ENCODE data around the gene ZC3H7A.
"Not testable (repeated sequence)": the region's sequence is repeated elsewhere in the genome, so short reads cannot be mapped to it uniquely, and the experiment has no call there.

Gene ZC3H7A

DNA sequence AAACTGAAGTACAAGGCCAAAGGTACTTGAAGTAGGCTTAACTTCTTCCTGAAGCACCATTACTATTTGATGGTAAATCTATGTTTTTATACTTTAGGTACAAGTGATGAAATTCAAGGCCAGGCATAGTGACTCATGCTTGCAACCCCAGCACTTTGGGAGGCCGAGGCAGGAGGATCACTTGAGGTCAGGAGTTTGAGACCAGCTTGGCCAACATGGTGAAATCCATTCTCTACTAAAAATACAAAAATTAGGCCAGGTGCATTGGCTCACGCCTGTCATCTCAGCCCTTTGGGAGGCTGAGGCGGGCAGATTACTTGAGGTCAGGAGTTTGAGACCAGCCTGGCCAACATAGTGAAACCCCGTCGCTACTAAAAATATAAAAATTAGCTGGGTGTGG lies 26.6 kb upstream of the ZC3H7A start:
- H3K27ac Mint-ChIP-seq; H3K4me3 Mint-ChIP-seq; H3K4me1 Mint-ChIP-seq (ENCODE audit: low read depth); H3K27me3 Mint-ChIP-seq (ENCODE audit: low read depth); H3K36me3 Mint-ChIP-seq (ENCODE audit: low read depth); H3K9me3 Mint-ChIP-seq: not testable (repeated sequence)

GRCh38 chr16:11819798-11820197 lies 22.7 kb upstream of the ZC3H7A start:
- Mint-ChIP-seq H3K27me3 (ENCODE audit: low read depth) (no peaks in the 10 kb centered on the region), H3K9me3 (no peaks in the 10 kb centered on the region), H3K4me1 (ENCODE audit: low read depth) (no peaks in the 10 kb centered on the region), H3K4me3 (no peak overlapping the region), H3K36me3 (ENCODE audit: low read depth) (no peaks in the 10 kb centered on the region), H3K27ac (no peak overlapping the region)

- not testable (repeated sequence) for H3K27ac Mint-ChIP-seq; H3K27me3 Mint-ChIP-seq (ENCODE audit: low read depth); H3K36me3 Mint-ChIP-seq (ENCODE audit: low read depth); H3K9me3 Mint-ChIP-seq; H3K4me1 Mint-ChIP-seq (ENCODE audit: low read depth); H3K4me3 Mint-ChIP-seq
These were observed 21.9 kb upstream of the ZC3H7A start for GRCh38 chr16:11818970-11819369.

DNA sequence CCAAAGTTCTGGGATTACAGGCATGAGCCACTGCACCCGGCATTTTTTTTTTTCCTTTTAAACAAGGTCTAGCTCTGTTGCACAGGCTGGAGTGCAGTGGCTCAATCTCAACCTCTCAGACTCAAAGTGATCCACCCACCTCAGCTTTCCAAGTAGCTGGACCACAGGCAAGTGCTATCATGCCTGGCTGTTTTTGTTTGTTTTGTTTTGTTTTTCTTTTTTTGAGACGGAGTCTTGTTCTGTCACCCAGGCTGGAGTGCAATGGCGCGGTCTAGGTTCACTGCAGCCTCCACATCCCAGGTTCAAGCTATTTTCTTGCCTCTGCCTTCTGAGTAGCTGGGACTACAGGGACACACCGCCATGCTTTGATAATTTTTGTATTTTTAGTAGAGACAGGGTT lies 19.1 kb upstream of the ZC3H7A start:
- Mint-ChIP-seq H3K27me3 (ENCODE audit: low read depth) (no peaks in the 10 kb centered on the region), H3K9me3 (no peaks in the 10 kb centered on the region), H3K4me3 (no peak overlapping the region), H3K36me3 (ENCODE audit: low read depth) (no peaks in the 10 kb centered on the region), H3K4me1 (ENCODE audit: low read depth) (no peaks in the 10 kb centered on the region), H3K27ac (no peak overlapping the region)

- not testable (repeated sequence) for H3K4me1 Mint-ChIP-seq (ENCODE audit: low read depth); H3K27ac Mint-ChIP-seq; H3K27me3 Mint-ChIP-seq (ENCODE audit: low read depth); H3K4me3 Mint-ChIP-seq; H3K36me3 Mint-ChIP-seq (ENCODE audit: low read depth); H3K9me3 Mint-ChIP-seq
These were observed 17.7 kb upstream of the ZC3H7A start for GRCh38 chr16:11814800-11815199.

GRCh38 chr16:11806721-11807120 lies 9.7 kb upstream of the ZC3H7A start:
- Mint-ChIP-seq H3K9me3 (peaks cover 6% of the 10 kb centered on the region), H3K36me3 (ENCODE audit: low read depth) (peaks cover 3% of the 10 kb centered on the region), H3K4me1 (ENCODE audit: low read depth) (peaks cover 14% of the 10 kb centered on the region), H3K27me3 (ENCODE audit: low read depth) (no peaks in the 10 kb centered on the region), H3K27ac (no peak overlapping the region), H3K4me3 (no peak overlapping the region)

DNA sequence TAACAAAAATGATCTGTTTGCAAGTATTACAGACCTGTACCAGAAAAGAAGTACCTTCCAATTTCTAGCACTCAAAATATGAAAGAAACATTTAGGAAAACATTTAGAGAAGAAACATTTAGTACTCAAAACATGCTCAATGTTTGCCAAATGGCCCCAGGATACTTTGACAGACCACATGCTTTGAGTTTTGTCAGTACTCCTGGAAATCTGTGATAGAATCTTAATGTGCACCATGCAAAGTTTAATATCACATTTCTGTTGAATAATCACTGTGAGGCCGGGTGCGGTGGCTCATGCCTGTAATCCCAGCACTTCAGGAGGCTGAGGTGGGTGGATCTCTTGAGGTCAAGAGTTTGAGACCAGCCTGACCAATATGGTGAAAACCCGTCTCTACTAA lies 8.5 kb upstream of the ZC3H7A start:
- H3K4me3 Mint-ChIP-seq = no peak overlapping the region
- H3K27ac Mint-ChIP-seq = no peak overlapping the region
- no peaks in the 10 kb centered on the region for H3K27me3 Mint-ChIP-seq (ENCODE audit: low read depth)
- peaks cover 6% of the 10 kb centered on the region for H3K9me3 Mint-ChIP-seq
- peaks cover 20% of the 10 kb centered on the region for H3K4me1 Mint-ChIP-seq (ENCODE audit: low read depth)
- H3K36me3 Mint-ChIP-seq (ENCODE audit: low read depth) = peaks cover 3% of the 10 kb centered on the region

- Mint-ChIP-seq H3K36me3 (ENCODE audit: low read depth) (peaks cover 11% of the 10 kb centered on the region), H3K27ac (no peak overlapping the region), H3K4me3 (no peak overlapping the region), H3K4me1 (ENCODE audit: low read depth) (peaks cover 36% of the 10 kb centered on the region), H3K9me3 (no peaks in the 10 kb centered on the region), H3K27me3 (ENCODE audit: low read depth) (no peaks in the 10 kb centered on the region)
These were observed 4.5 kb upstream of the ZC3H7A start for GRCh38 chr16:11801481-11802021.

GRCh38 chr16:11800382-11800718 lies 3.3 kb upstream of the ZC3H7A start:
- Mint-ChIP-seq H3K36me3 (ENCODE audit: low read depth) (peaks cover 15% of the 10 kb centered on the region), H3K27me3 (ENCODE audit: low read depth) (no peaks in the 10 kb centered on the region), H3K9me3 (no peaks in the 10 kb centered on the region), H3K4me1 (ENCODE audit: low read depth) (peaks cover 43% of the 10 kb centered on the region), H3K27ac (peak overlapping the region; percentile 87), H3K4me3 (peak overlapping the region; percentile 89)

- Mint-ChIP-seq H3K4me1 (ENCODE audit: low read depth) (peaks cover 49% of the 10 kb centered on the region), H3K4me3 (peak overlapping the region; percentile 89), H3K27me3 (ENCODE audit: low read depth) (no peaks in the 10 kb centered on the region), H3K27ac (peak overlapping the region; percentile 87), H3K9me3 (no peaks in the 10 kb centered on the region), H3K36me3 (ENCODE audit: low read depth) (peaks cover 20% of the 10 kb centered on the region)
These were observed 2.7 kb upstream of the ZC3H7A start for GRCh38 chr16:11799509-11800381.

- H3K27me3 Mint-ChIP-seq (ENCODE audit: low read depth) = no peaks in the 10 kb centered on the region
- peak overlapping the region; percentile 87 for H3K27ac Mint-ChIP-seq
- H3K9me3 Mint-ChIP-seq = no peaks in the 10 kb centered on the region
- peak overlapping the region; percentile 89 for H3K4me3 Mint-ChIP-seq
- peaks cover 55% of the 10 kb centered on the region for H3K4me1 Mint-ChIP-seq (ENCODE audit: low read depth)
- peaks cover 26% of the 10 kb centered on the region for H3K36me3 Mint-ChIP-seq (ENCODE audit: low read depth)
These were observed 1.9 kb upstream of the ZC3H7A start for GRCh38 chr16:11799017-11799381.

- Mint-ChIP-seq H3K27ac (peak overlapping the region; percentile 87), H3K9me3 (no peaks in the 10 kb centered on the region), H3K4me1 (ENCODE audit: low read depth) (peaks cover 66% of the 10 kb centered on the region), H3K27me3 (ENCODE audit: low read depth) (no peaks in the 10 kb centered on the region), H3K4me3 (peak overlapping the region; percentile 89), H3K36me3 (ENCODE audit: low read depth) (peaks cover 29% of the 10 kb centered on the region)
These were observed 870 bp upstream of the ZC3H7A start for GRCh38 chr16:11797957-11798299.

GRCh38 chr16:11796227-11797165 lies 562 bp downstream of the ZC3H7A start:
- peaks cover 70% of the 10 kb centered on the region for H3K4me1 Mint-ChIP-seq (ENCODE audit: low read depth)
- H3K27me3 Mint-ChIP-seq (ENCODE audit: low read depth) = no peaks in the 10 kb centered on the region
- H3K4me3 Mint-ChIP-seq = peak overlapping the region; percentile 88
- peak overlapping the region; percentile 94 for H3K27ac Mint-ChIP-seq
- H3K9me3 Mint-ChIP-seq = no peaks in the 10 kb centered on the region
- H3K36me3 Mint-ChIP-seq (ENCODE audit: low read depth) = peaks cover 29% of the 10 kb centered on the region

GRCh38 chr16:11795887-11796226 lies 1.2 kb downstream of the ZC3H7A start:
- Mint-ChIP-seq H3K4me1 (ENCODE audit: low read depth) (peaks cover 72% of the 10 kb centered on the region), H3K4me3 (peak overlapping the region; percentile 88), H3K36me3 (ENCODE audit: low read depth) (peaks cover 33% of the 10 kb centered on the region), H3K27me3 (ENCODE audit: low read depth) (no peaks in the 10 kb centered on the region), H3K27ac (peak overlapping the region; percentile 94), H3K9me3 (no peaks in the 10 kb centered on the region)
